Activated CD4-positive, alpha-beta T cell treated with anti-CD3 and anti-CD28 coated beads, Interleukin-2, amount 50 U/mL, for 16 hours (primary cell): ENCODE measurements around the gene CHSY1.

Experiments used
- DNase-seq: peaks from one replicate; pipeline ENCODE4 v3.0.0-alpha.2; 2020

The CHSY1 gene

DNA sequence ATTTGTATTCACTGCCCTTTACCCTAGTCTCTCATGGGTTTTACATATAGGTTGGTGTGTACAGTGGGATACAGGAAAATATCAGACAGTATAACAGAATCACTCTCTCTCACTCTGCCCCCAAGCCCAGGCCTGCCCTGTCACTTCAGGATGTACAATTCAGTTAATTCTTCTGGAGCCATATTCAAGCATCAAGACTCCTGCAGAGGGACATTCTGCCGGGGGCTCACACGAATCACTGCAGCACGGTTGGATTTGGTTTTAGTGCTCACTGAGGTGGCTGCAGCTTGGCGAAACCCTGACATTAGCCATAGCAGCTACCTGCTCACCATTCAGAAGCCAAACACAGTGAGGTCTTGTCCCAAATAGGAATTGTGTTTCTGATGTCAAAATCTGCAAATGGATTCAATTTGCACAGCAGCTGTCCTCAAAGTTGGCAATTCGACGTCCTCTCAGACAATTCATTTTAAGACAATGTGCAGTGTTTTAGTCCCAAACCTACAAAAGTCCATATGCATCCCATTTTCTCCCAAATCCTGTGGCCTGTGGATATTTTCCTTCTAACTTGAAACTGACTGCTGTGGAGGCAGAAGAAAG is 82.9 kb downstream of the CHSY1 start:
- DNase-seq = no peak

DNA sequence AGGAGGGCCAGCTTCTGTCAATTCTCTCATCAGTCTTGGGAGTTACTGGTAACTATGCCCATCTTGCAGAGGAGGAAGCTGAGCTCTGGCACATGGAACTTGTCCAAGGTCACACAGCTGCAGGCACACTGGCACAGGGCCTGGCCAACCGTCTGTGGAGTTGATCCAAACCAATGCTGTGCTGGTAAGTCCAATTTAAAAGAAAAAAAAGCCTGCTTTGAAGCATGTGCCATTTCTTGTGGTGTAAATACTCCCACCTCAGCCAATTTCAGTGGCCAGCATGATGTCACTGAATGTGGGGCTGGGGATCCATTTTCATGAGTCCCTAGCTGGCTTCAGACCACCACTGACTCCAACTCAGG is 83.4 kb downstream of the CHSY1 start:
- no peak for DNase-seq

DNA sequence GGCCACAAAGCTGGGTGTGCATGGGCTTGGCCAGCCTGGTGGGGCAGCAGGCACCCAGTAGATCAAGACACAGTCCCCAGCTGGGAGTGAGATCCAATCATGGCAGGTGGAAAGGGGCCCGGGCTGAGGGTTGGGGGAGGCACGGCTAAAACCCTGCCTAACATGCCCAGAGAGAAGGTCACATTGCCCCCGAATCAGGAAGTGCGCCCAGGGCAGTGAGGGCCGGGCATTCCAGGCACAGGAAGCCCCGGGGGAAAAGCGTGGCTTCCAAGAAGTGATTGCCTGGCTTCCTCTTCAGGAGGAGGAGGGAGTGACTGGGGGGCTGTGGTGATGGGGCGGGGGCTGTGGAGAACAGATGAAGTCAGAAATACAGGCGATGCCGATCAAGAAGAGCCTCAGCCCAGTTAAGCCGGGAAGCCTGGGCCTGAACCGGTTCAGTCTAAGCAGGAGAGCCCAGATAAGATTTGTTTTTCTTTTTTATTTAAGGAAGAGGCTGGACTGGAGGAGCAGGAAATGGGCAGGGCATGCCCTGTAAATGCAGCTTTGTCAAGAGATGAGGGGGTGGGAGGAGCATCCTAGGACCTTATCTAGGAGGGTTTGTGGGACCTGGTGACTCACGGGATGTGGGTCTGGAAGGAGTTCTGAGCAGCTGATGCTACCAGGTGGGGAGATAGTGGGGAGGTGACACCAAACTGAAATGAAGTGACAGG is 83.9 kb downstream of the CHSY1 start:
- peak; percentile 92 for DNase-seq

DNA sequence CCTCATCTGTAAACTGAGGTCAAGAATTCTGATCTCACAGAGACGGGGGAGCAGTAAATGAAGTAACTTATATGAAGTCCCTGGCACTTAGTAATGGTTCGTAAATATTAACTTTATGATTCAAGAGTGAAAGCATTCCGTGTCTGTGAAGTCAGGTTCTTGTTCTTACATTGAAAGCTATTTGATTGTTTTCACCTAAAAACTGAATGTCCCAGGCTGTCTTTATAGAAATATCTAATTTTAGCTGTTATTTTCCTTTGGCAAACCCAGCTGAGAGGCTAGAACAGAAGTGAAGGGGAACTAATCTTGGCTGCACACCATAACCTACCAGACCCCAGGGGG is 84.5 kb downstream of the CHSY1 start:
- DNase-seq = no peak

DNA sequence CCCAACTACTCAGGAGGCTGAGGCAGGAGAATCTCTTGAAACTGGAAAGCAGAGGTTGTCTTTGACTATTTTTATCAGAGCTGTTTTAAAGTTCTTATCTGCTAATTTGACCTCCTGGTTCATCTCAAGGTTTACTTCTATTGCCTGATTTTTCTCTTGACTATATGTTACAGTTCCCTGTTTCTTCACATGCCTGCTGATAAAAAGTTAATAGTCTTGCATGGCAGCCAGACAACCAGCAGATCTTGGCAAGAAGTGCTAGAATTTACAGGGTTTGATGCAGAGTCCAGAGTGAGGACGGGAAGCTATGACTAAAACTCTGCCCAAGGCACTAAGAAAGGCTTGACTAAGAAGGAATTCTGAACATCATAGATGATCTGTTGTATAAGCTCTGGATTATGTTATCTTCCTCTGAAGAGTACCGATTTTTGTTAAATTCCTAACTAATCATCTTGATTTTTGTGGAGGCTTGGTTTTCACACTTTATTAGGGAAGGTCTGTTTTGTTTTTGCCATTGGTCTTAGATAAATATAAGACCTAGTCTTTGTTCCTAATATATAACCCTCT is 85.9 kb downstream of the CHSY1 start:
- DNase-seq = no peak

DNA sequence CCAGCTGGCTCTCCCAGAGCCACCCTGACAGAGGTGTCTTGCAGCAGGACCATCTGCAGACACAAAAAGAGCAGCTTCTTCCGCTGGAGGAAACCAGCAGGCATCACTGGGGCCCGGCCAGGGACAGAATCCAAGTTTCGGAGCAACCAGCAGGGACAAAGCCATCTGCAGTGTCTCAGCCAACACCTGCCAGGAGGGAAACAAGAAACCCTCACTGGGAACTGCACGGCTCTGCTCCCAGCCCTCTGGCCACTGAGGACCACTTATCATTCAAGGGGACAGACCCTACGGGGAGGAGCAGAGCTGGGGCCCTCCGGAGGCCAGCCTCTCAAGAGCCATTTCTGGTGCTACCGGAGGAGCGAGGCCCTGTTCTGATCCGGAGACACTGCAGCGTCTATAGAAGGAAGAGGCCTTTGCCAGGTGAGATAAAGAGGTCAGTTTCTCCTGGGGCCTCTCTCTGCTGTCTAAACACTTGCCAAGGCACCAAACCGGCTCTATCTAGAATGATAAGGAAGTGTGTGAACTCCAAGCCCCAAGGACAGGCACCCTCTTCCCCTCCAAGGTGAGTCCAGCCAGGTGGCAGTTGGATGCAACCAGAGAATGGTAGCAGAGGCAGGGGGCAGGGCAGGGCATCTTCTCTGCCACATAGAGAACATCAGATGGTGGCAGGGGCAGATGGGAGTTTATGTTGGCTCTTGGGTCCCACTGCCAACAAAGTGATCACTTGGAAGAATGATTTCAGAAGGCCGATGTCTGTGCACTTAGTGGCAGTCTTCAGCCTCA is 89.0 kb downstream of the CHSY1 start:
- DNase-seq = no peak

GRCh38 chr15:101161656-101162055 is 90.2 kb downstream of the CHSY1 start:
- DNase-seq = peak; percentile 82

DNA sequence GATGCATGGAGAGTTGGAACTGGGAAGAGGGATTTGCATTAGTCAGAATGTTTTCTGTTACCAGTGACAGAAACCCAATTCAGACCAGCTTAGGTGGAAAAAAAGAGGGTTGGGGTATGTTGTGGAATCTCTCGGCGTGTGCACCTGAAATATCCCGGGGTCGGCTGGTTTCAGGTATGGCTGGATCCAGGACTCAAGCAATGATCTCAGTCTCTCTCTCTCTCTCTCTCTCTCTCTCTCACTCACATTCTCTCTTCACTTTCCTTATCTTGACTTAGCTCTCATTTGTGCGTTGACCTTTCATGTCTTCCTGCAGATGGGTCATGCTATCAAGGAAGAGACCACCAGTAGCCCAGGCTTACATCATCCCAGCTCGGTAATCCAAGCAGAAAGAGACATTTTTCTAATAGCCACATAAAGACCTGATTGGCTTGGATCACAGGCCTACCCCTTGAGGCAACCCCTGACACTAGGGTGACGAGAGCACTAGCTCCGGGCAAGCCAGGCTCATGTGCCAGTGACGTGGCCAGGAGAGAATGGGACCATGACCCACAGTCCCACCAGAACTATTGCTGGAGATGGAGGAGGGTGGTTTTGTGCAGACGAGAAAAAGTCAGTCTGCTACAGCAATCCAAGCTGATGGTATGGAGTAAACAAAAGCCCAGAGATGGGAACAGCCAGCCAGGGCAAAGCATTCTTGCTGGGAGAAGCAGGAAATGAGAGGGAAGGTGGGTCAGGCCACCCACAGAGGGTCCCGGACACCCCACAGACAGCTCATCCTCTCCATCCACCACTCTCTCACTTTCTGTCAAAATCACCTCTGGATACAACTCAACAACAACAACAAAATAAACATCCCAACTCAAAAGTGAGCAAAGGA is 91.7 kb downstream of the CHSY1 start:
- DNase-seq = no peak

- peak; percentile 61 for DNase-seq
These were observed 92.5 kb downstream of the CHSY1 start for GRCh38 chr15:101159096-101159935.

DNA sequence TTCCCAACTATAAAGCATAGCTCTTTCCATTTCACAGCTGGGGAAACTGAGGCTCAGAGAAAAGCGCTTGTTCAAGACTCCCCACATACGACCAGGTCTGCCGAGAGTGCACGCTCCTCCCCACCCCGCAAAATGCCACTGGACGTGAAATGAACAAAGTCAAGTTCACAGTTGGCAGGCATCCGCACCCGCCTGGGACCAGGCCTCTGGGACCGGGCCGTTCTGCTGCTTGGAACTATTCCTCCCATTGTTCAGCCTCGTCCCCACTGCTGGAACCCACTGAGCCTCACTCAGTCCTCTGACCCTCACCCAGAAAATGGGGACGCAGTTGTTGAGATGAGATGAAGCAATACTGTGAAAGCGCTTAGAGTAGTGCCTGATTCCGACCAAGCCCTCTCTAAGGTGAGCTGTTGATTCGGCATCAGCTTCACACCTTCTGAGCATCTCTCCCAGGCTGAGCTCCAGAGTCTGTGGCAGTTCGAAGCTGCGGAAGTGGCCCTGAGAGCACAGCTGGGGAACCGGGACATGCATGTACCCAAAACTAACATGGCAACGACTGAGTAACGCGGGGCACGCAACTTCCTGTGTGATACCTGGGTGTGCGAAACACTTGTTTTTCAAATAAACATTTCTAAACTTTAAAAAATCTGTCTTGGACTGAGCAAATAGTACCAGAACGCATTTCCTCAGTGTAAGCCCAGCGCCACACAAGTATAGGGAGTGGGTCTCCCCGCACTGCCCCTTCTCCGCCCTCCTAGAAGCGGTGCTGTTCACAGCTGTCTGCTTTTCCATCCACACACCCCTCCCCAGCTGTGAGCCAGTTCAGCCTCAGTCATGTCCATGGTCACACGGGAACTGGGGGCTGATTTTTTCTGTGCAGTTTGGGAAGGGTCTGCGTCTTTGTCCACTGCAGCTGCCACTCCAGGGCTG is 93.4 kb downstream of the CHSY1 start:
- no peak for DNase-seq

DNA sequence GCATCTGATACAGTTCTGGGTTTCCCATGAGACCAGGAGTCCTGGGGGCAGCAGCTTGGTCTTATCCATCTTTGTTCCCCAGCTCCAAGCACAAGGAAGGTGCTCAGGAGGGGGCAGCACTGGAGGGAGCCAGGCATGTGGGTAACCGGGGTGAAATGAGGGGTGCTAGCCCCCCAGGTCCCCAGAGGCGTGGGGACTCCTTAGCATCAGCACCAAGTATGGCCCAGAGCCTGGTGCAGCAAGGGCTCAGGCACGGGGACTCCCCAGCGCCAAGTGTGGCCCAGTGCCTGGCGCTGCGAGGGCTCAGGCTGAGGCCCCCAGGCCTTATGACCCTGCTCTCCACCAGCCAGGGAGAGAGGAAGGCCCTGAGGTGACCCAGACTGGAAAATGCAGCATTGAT is 94.1 kb downstream of the CHSY1 start:
- no peak for DNase-seq

DNA sequence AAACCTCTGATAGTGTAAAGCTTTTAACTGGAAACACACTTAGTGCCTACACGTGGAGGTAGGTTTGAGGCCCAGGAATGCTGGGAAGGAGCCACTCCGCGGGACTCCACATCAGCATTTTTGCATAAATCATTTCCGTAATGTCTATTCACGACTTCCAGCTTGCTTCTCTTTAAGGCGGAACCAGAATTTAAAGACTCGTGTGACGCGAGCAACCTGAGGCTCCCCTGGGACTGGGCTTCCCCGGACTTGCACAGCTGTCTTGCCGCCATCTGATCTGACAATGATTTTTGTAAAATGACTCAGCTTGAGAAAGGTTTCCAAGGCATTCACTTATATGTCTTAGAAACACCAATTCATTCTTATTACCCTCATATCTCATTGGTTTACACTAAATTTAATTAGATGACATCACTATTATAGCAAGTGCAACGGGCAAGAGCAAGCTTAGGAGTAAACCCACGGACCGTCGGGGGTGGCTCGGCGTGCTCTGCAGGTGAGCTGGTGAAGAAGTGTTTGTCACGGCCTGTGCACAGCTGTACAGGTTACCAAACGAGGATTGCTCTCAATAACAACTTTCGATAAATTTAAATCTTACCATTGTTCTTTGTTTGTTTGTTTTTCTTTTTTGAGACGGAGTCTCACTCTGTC is 95.2 kb downstream of the CHSY1 start:
- no peak for DNase-seq

DNA sequence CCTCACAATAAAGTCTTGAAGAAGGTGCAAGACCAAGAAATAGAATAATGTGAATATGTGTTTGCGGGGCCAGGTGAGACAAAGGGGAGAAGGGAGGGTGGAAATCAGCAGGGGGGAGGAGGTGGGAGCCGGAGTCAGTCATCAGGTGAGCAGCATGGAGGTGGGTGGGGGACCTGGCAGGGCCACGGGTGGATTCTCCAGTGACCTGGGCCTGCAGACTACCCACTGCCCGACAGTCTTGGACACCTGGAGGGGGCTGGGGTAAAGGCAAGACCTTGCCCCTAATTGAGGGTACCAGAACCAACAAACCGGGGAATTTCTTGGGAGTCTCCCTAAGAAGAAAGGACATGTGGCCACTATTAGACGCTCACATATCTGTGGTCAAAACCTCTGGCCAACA is 95.8 kb downstream of the CHSY1 start:
- DNase-seq = no peak

DNA sequence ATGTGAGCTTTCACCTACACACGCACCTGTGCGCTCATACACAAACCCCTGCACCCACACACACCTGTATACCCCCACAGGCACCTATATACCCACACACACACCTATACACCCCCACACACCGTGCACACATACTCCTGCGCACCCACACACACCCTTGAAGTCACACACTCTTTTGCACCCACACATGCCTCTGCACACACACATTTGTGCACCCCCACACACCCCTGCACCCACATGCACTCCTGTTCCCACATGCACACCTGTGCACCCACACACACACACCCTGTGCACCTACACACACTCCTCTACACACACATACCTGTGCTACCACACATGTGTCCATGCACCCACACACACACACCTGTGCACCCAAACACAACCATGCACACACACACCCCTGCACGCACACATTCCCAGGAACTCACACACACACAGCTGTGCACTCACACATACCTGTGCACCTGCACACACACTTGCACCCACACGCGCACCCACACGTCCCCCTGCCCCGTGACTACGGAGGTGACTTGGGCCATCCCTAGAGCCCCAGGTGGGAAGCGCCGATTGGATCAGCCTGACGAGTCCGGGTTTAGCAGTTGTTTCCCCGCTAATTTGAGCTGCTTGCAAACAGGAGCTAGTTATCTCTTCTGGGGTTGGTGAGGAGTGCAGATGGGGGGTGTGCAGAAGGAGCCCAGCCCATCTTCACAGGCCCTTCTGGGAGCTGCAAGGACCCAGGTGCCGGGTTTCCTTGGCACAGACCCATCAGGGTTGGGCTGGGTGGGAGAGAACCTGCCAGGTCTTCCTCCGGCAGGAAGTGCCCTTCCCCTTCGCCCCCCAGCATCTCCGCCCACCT is 97.8 kb downstream of the CHSY1 start:
- DNase-seq = no peak

DNA sequence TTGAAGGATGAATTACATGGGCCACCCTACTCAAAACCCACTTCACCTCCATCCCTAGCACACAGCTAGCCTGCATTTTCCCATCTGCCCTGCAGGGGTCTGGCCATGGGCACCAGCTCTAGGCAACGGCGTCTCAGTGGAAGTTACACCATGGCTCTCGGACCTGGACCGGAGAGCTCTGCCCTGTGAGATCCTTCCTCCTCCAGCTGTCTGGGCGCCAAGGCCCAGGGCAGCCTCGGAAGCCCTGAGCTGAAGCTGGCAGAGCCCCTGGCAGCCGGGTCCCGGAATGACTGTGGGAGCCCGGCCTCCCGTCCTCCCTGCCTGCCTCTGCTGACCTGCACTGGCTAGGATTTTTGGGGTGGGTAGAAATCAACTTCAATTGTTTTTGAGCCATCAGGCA is 98.9 kb downstream of the CHSY1 start:
- peak; percentile 26 for DNase-seq

DNA sequence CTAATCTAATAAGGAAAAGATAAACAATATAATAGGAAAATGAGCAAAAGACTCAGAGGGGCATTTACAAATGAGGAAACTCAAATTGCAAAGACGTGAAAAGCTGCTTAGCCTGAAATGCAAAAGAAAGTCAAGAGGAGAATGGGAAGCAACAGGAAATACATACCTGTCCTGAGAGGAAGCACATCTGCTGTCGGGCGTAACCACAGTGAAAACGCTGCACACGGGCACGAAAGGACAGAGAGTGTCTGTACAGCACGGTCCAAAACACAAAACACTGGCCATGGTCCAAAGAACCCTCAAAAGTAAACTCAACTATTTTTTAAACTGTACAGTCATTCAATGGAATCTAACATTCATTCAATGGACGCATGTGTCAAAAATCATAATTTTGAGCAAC is 100.6 kb downstream of the CHSY1 start:
- no peak for DNase-seq

DNA sequence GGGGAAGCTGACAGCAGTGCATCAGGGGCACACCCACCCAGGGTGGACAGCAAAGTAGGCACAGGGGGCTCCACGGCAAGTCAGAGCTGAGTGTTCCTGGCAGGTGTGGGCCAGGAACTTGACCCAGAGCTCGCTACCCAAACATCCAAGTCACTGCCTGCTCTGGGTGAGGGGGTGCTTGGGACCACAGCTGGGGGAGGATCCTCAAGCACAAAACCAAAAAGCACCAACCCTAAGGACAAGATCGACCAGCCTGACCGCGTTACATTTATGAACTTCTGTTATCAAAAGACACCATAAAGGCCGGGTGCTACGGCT is 101.2 kb downstream of the CHSY1 start:
- DNase-seq = no peak

- DNase-seq = no peak
These were observed 101.8 kb downstream of the CHSY1 start for GRCh38 chr15:101149864-101150722.
